Fibroblast of lung (primary cell): ENCODE measurements around the gene TFF1.

Source experiments
- CTCF ChIP-seq, 2 donors: IDR thresholded peaks in 1 of 2; conservative IDR thresholded peaks in 1 of 2; 1 replicate in 1 of 2; 2 replicates in 1 of 2; pipeline ENCODE4 v1.5.1; 2011 to 2012; ENCODE audit warnings: low read length in 2 of 2, control low read depth in 1 of 2, inconsistent platforms in 1 of 2, low read depth in 1 of 2, mild to moderate bottlenecking in 1 of 2
- EZH2 ChIP-seq: IDR thresholded peaks from 2 replicates; pipeline ENCODE4 v1.5.1; 2012; ENCODE audit warnings: low read length, control low read depth, mild to moderate bottlenecking; ENCODE audit errors: missing control alignments

- TF ChIP-seq CTCF (conservative IDR thresholded peaks at IDR 0.05 in 1 of 2, IDR thresholded peaks at IDR 0.05 in 1 of 2; ENCODE audit: low read depth in 1 of 2, low read length in 2 of 2), result peak; percentile 31 to 72
- TF ChIP-seq EZH2, result no peak
These were observed 28.3 kb downstream of the TFF1 start for GRCh38 chr21:42337830-42338728.
